HEK293T (cell line): Measurements from ENCODE around the gene FHIT.

Experiments used
- CTCF ChIA-PET: fragments of 350-600 bp; formaldehyde crosslinking; extraction: SDS; loops from one replicate; lab custom pipeline; 2021; ENCODE audit warnings: antibody characterized with exemption, inconsistent platforms; lab: Yijun Ruan, JAX
- POLR2A ChIA-PET: fragments of 350-600 bp; formaldehyde crosslinking; extraction: SDS; loops from one replicate; lab custom pipeline; 2020; ENCODE audit warnings: antibody characterized with exemption, inconsistent platforms; lab: Yijun Ruan, JAX
- DNase-seq: peaks from one replicate; pipeline ENCODE4 v3.0.0; 2012; ENCODE audit warnings: mixed read lengths; ENCODE audit errors: extremely low spot score
- ARNT ChIP-seq: fragments of 450-650 bp; IDR thresholded peaks from 2 replicates; pipeline ENCODE4 v1.6.1; 2017; ENCODE audit warnings: mild to moderate bottlenecking
- BHLHE40 ChIP-seq: fragments of 450-650 bp; IDR thresholded peaks from 2 replicates; pipeline ENCODE4 v1.6.1; 2016; ENCODE audit warnings: mild to moderate bottlenecking, moderate library complexity, borderline replicate concordance
- CTBP1 ChIP-seq: fragments of 450-650 bp; IDR thresholded peaks from 2 replicates; pipeline ENCODE4 v1.6.1; 2016; ENCODE audit warnings: borderline replicate concordance
- ELF4 ChIP-seq: fragments of 450-650 bp; IDR thresholded peaks from 2 replicates; pipeline ENCODE4 v1.6.1; 2017; ENCODE audit warnings: antibody characterized with exemption
- FOXA1 ChIP-seq: fragments of 450-650 bp; IDR thresholded peaks from 2 replicates; pipeline ENCODE4 v1.6.1; 2016; ENCODE audit warnings: mild to moderate bottlenecking
- FOXK2 ChIP-seq: fragments of 450-650 bp; IDR thresholded peaks from 2 replicates; pipeline ENCODE4 v1.6.1; 2016; ENCODE audit warnings: mild to moderate bottlenecking
- FOXM1 ChIP-seq: fragments of 450-650 bp; IDR thresholded peaks from 2 replicates; pipeline ENCODE4 v1.6.1; 2017; ENCODE audit warnings: mild to moderate bottlenecking, borderline replicate concordance
- HDGF ChIP-seq: fragments of 450-650 bp; IDR thresholded peaks from 2 replicates; pipeline ENCODE4 v1.6.1; 2017; ENCODE audit warnings: antibody characterized with exemption, borderline replicate concordance
- L3MBTL2 ChIP-seq: fragments of 450-650 bp; conservative IDR thresholded peaks from 2 replicates; pipeline ENCODE4 v1.6.1; 2016; ENCODE audit warnings: mild to moderate bottlenecking
- LEF1 ChIP-seq: fragments of 450-650 bp; IDR thresholded peaks from 2 replicates; pipeline ENCODE4 v1.6.1; 2017; ENCODE audit warnings: mild to moderate bottlenecking, borderline replicate concordance
- NFRKB ChIP-seq: fragments of 450-650 bp; IDR thresholded peaks from 2 replicates; pipeline ENCODE4 v1.6.1; 2016; ENCODE audit warnings: mild to moderate bottlenecking, moderate library complexity
- SP1 ChIP-seq: fragments of 450-650 bp; IDR thresholded peaks from 2 replicates; pipeline ENCODE4 v1.6.1; 2017
- SUZ12 ChIP-seq: fragments of 450-650 bp; IDR thresholded peaks from 2 replicates; pipeline ENCODE4 v1.6.1; 2016; ENCODE audit warnings: mild to moderate bottlenecking
- TARDBP ChIP-seq: fragments of 450-650 bp; IDR thresholded peaks from 2 replicates; pipeline ENCODE4 v1.6.1; 2016
- ZNF384 ChIP-seq: fragments of 450-650 bp; IDR thresholded peaks from 2 replicates; pipeline ENCODE4 v1.6.1; 2016
- TF ChIP-seq, protein P1 (sequence below): fragments of 450-650 bp; IDR thresholded peaks from 2 replicates; pipeline ENCODE4 v1.6.1; 2016

The FHIT gene

DNA sequence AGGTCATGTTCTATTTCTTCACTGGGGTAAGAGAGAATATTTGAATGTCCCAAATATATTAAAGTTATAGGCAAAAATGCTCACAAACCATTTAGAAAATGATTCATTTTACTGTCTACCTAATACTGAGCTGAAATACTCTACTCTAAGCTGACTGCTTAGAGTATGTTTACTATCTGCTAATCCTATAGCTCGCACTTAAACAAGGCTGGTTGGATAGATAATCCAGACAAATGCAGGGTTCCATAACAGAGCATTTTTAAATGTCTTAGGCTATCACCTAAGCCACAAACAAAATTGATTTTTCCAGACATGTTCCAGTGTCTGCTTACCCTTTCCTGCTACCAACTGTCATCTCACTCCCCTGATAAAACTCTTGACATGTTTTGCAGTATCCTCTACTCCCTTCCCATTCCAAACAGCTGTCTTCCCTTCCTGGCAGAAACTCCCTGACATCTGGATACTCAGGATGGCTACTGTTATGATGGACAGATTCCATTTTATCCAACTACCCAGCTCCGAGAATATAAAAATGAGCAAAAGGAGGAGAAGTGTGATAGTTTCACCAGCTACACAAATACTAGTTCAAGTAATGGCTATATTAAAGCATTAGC lies 1034.7 kb downstream of the FHIT start:
- DNase-seq = no peak
- ChIA-PET POLR2A (no interaction called here), CTCF (no interaction called here)
- TF ChIP-seq TARDBP (no peak), ARNT (no peak), SUZ12 (no peak), ZNF384 (no peak), SP1 (no peak), BHLHE40 (no peak), HDGF (no peak), L3MBTL2 (no peak)

DNA sequence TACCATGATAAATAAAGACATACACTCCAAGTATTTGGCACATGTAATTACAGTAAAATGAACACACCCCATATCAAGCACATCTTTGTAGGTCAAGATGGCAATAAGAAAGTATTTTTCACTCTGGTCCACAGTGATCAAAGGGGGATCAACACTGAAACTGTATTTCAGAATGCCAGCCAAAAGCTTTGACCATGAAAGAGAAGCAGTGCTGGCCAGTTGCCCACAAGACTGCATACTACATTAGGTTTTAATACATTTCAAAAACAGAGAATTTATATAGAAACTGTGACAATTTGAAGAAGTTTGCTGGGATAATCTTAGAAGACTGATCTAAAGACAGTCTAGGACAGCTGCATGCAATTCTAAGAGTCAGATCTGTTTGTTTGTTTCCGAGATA lies 1035.3 kb downstream of the FHIT start:
- ChIA-PET POLR2A (no interaction called here), CTCF (no interaction called here)
- DNase-seq = no peak
- TF ChIP-seq CTBP1 (no peak), SP1 (no peak), FOXK2 (no peak), SUZ12 (no peak), ELF4 (no peak), BHLHE40 (no peak), ZNF384 (no peak), FOXA1 (no peak), FOXM1 (no peak), TARDBP (no peak)
- TF ChIP-seq, protein P1, sequence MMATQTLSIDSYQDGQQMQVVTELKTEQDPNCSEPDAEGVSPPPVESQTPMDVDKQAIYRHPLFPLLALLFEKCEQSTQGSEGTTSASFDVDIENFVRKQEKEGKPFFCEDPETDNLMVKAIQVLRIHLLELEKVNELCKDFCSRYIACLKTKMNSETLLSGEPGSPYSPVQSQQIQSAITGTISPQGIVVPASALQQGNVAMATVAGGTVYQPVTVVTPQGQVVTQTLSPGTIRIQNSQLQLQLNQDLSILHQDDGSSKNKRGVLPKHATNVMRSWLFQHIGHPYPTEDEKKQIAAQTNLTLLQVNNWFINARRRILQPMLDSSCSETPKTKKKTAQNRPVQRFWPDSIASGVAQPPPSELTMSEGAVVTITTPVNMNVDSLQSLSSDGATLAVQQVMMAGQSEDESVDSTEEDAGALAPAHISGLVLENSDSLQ = no peak

DNA sequence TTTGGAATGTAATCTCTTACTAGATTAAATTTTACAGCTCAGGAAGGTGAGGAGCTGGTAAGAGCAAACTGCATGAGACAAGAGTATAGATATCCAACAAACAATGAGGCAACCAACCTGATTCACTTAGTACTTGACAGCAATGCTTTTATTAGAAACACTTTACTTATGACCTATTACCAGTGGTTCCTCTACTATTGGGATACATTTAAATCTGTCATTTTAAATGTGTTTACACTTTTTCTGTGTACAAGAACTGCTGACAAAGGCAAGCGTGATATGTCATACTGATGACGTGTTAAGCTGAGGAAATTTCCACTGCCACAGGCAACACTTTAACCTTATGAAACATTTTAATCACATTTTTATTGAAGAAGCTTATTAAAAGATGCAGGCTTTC lies 1043.3 kb downstream of the FHIT start:
- TF ChIP-seq HDGF (no peak), NFRKB (no peak), ELF4 (no peak), TARDBP (no peak), ARNT (no peak), CTBP1 (no peak), LEF1 (no peak)
- ChIA-PET CTCF (interaction anchor here (0.5 kb wide), 1 partner anchor 182 kb away, joined by 3 read pairs; no protein-coding TSS in a partner anchor), POLR2A (no interaction called here)
- DNase-seq = no peak

DNA sequence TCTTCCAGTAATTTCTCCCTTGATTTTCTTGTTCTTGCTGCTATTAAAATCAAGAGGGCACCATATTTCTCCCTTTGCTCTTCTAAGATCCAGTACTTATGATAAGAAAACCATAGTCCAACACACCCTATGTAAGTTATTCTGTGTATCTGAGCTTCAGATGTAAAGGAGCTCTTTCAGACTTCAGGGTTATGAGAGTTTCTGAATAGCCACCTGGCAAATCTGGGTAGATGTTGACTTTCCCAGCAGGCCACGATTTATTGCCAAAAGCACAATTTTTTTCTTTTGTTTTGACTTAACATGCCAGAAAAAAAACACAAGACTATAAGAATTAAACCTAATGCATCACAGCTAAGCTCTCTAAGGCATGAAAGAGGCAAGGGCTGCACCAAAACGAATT lies 1045.0 kb downstream of the FHIT start:
- ChIA-PET POLR2A (no interaction called here), CTCF (no interaction called here)
- TF ChIP-seq ARNT (no peak), CTBP1 (no peak), LEF1 (no peak), FOXK2 (no peak), TARDBP (no peak)
- TF ChIP-seq, protein P1 = no peak
- no peak for DNase-seq

DNA sequence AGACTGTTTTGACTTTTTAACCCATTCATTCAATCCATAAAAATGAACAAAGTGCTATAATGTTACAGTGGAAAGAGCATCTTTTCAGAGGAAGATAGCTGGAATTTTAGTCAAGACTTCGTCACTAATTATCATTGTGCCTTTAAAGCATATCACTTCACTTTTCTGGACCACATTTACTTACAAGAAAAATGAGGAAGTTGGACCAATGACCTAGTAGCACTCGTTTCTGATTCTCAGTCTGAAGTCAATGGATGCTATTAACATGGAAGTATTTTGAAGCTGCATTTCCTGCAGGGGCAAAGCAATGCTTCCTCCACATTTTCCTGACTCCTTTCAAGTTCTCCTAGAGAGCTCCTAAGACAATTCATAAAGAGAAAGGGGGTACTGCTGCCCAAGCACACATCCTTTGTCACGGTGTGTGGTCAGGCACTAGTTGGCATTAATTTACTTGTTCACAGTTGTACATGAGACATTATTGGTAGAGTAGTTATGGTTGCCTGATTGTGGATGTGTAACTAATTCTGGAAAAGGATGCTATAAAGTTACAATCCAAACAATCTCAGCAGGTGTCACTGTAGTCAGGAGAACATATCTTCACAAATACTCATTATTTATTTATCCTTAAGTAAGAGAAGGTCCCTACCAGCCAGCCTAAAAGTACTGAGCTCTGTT lies 1049.1 kb downstream of the FHIT start:
- POLR2A ChIA-PET = no interaction called here
- CTCF ChIA-PET = no interaction called here
- DNase-seq = no peak
- no peak for TF ChIP-seq SP1

DNA sequence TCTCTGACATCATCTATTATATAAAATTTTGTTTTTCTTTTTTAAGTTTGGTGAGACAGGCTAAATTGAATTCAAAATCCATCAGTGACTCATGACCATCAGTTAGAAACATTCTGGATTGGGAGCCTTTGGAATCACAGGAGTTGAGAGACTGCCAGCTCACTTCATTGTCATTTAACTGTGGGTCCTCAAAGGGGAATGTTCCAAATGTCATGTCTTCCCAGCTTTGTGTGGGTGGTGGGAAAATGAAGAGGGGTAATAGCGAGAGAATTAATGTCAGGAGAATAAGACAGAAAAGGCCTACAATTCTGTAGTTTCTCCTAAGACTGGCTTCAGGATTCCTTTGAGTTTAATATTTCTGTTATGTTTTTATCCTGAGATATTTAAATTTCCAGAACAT lies 1051.9 kb downstream of the FHIT start:
- DNase-seq = no peak

More for the DNA sequence above, 1051.9 kb downstream of the FHIT start:
- CTCF ChIA-PET = no interaction called here
- TF ChIP-seq BHLHE40 (no peak), NFRKB (no peak), FOXK2 (no peak), FOXA1 (no peak), SUZ12 (no peak), CTBP1 (no peak), ELF4 (no peak), LEF1 (no peak), ZNF384 (no peak), FOXM1 (no peak), SP1 (no peak), HDGF (no peak), L3MBTL2 (no peak), ARNT (no peak), TARDBP (no peak)
- TF ChIP-seq, protein P1 = no peak
- POLR2A ChIA-PET = no interaction called here
